Osteoblast (primary cell): ENCODE results near the gene SMYD1. TPM values are rescaled to one million over a fixed set of nuclear protein-coding genes. Genes with fewer than 3 reads are reported as not detected.

ENCODE experiments used
- DNase-seq: peaks from one replicate; pipeline ENCODE4 v3.0.0; 2011; ENCODE audit warnings: low spot score, mixed read lengths; ENCODE audit not compliant: insufficient read length; ENCODE audit errors: missing footprints
- H2AFZ ChIP-seq: 2 replicates; pipeline ENCODE4 v1.6.0; 2011; ENCODE audit warnings: mild to moderate bottlenecking, low read length
- H3K27ac ChIP-seq: 2 replicates; pipeline ENCODE4 v1.5.1; 2011; ENCODE audit warnings: mild to moderate bottlenecking, low read depth, low read length, moderate library complexity
- H3K27me3 ChIP-seq: 2 replicates; pipeline ENCODE4 v1.6.0; 2012; ENCODE audit warnings: mild to moderate bottlenecking, control low read depth, inconsistent platforms, low read length, moderate library complexity; ENCODE audit not compliant: insufficient read depth
- H3K36me3 ChIP-seq: 2 replicates; pipeline ENCODE4 v1.5.1; 2011; ENCODE audit warnings: mild to moderate bottlenecking, low read length, control low read depth, moderate library complexity; ENCODE audit not compliant: insufficient read depth
- H3K4me1 ChIP-seq: 2 replicates; pipeline ENCODE4 v1.5.1; 2011; ENCODE audit warnings: mild to moderate bottlenecking, low read length, control low read depth, moderate library complexity; ENCODE audit not compliant: insufficient read depth
- H3K4me2 ChIP-seq: 2 replicates; pipeline ENCODE4 v1.6.0; 2011; ENCODE audit warnings: mild to moderate bottlenecking, low read length; ENCODE audit not compliant: insufficient read depth
- H3K4me3 ChIP-seq: fragments of 200-600 bp; sonication (generic); 3 replicates; pipeline ENCODE4 v1.5.1; 2012; ENCODE audit warnings: mild to moderate bottlenecking, low read length, inconsistent platforms; ENCODE audit not compliant: insufficient read depth
- H3K79me2 ChIP-seq: 2 replicates; pipeline ENCODE4 v1.6.0; 2012; ENCODE audit warnings: mild to moderate bottlenecking, low read length, control low read depth, inconsistent platforms; ENCODE audit not compliant: insufficient read depth
- H3K9me3 ChIP-seq: 2 replicates; pipeline ENCODE4 v1.5.1; 2011; ENCODE audit warnings: low read depth, low read length, control low read depth
- H4K20me1 ChIP-seq: 2 replicates; pipeline ENCODE4 v1.6.0; 2012; ENCODE audit warnings: mild to moderate bottlenecking, low read length, control low read depth; ENCODE audit not compliant: insufficient read depth
- CTCF ChIP-seq: IDR thresholded peaks from 2 replicates; pipeline ENCODE4 v1.5.1; 2011; ENCODE audit warnings: mild to moderate bottlenecking, low read depth, low read length, moderate library complexity; ENCODE audit errors: extremely low read depth
- total RNA-seq: library from RNA; depleted of rRNA; stranded (reverse); fragments of >200 nt; gene quantifications from 2 replicates; pipeline ENCODE4 v1.2.3, GENCODE V29; 2012

SMYD1 gene
- total RNA-seq, 1 donor: not detected

GRCh38 chr2:88147145-88147544 lies 79.5 kb downstream of the SMYD1 start:
- Histone ChIP-seq H3K27ac (no peak overlapping the region), H3K27me3 (no peaks in the 10 kb centered on the region), H3K9me3 (no peaks in the 10 kb centered on the region), H3K4me1 (no peaks in the 10 kb centered on the region), H3K4me3 (no peak overlapping the region), H3K36me3 (no peaks in the 10 kb centered on the region), H3K79me2 (no peaks in the 10 kb centered on the region), H4K20me1 (no peaks in the 10 kb centered on the region), H2AFZ (no peak overlapping the region), H3K4me2 (no peak overlapping the region)
- no peak for DNase-seq
- TF ChIP-seq CTCF: no peak

DNA sequence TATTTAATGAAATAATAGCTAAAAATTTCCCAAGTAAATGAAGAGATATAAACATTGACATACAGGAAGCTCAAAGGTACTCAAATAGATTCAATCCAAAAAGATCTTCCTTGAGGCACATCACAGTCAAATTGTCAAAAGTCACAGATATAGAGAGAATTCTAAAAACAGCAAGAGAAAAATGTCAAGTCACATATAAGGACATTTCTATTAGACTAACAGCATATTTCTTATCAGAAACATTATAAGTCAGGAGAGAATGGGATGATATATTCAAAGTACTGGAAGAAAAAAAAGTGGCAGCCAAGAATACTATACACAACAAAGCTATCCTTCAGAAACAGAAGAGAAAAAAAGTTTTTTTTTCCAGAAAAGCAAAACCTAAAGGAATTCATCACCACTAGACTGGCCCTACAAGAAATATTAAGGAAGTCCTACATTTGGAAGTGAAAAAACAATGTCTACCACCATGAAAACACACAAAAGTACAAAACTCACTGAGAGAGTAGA lies 81.4 kb downstream of the SMYD1 start:
- H3K4me2 ChIP-seq: no peak overlapping the region
- no peaks in the 10 kb centered on the region for H3K27me3 ChIP-seq
- no peak overlapping the region for H3K4me3 ChIP-seq
- H3K27ac ChIP-seq: no peak overlapping the region
- no peak for DNase-seq
- H3K36me3 ChIP-seq: no peaks in the 10 kb centered on the region
- no peak for TF ChIP-seq CTCF
- H3K9me3 ChIP-seq: no peaks in the 10 kb centered on the region
- no peaks in the 10 kb centered on the region for H4K20me1 ChIP-seq
- H2AFZ ChIP-seq: no peak overlapping the region
- H3K79me2 ChIP-seq: no peaks in the 10 kb centered on the region
- no peaks in the 10 kb centered on the region for H3K4me1 ChIP-seq

DNA sequence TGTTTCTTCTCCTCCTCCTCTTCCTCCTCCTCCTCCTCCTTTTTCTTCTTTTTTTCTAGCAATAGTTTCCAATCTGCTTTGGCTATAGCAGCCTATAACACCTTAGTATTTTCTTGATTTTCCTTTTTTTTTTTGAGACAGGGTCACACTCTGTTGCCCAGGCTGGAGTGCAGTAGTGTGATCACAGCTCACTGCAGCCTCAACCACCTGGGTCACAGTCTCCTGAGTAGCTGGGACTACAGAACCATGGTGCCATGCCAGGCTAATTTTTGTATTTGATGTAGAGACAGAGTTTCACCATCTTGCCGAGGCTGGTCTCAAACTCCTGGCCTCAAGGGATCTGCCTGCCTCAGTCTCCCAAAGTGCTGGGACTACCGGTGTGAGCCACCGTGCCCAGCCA lies 91.9 kb downstream of the SMYD1 start:
- Histone ChIP-seq H3K79me2 (no peaks in the 10 kb centered on the region), H3K27me3 (peaks cover 3% of the 10 kb centered on the region), H3K27ac (no peak overlapping the region), H2AFZ (no peak overlapping the region), H3K4me2 (no peak overlapping the region), H3K36me3 (no peaks in the 10 kb centered on the region), H3K4me3 (no peak overlapping the region), H3K4me1 (no peaks in the 10 kb centered on the region), H4K20me1 (no peaks in the 10 kb centered on the region), H3K9me3 (no peaks in the 10 kb centered on the region)
- TF ChIP-seq CTCF: no peak
- no peak for DNase-seq

DNA sequence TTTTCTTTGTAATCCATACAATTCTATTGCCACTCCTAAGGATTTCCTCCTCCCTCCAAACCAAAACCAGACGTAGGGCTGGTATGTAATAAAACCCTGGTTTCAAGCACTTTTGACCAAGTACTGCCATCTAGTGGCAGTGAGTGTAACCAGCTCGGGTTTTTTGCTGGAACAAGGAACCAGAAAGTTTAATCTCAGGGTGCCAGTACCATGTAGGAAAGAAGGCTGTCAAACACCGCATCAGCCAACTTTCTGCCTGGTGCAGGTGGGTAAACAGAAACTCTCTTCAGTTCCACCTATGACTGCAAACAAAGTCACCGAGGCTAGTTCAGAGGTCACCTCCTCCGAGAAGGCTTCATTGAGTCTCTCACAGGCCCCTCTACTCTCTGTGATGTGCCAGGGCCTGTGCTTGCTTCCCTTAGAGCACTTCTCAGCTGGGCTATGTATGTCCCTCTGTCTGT lies 92.4 kb downstream of the SMYD1 start:
- no peak overlapping the region for H3K4me3 ChIP-seq
- no peaks in the 10 kb centered on the region for H3K9me3 ChIP-seq
- DNase-seq: peak; percentile 83
- H4K20me1 ChIP-seq: no peaks in the 10 kb centered on the region
- H2AFZ ChIP-seq: no peak overlapping the region
- H3K27ac ChIP-seq: no peak overlapping the region
- TF ChIP-seq CTCF: peak; percentile 88
- H3K4me2 ChIP-seq: no peak overlapping the region
- H3K27me3 ChIP-seq: peaks cover 3% of the 10 kb centered on the region
- no peaks in the 10 kb centered on the region for H3K4me1 ChIP-seq
- H3K79me2 ChIP-seq: no peaks in the 10 kb centered on the region
- no peaks in the 10 kb centered on the region for H3K36me3 ChIP-seq
